Effector memory CD4-positive, alpha-beta T cell (primary cell): Measurements from ENCODE around the gene CEP72.
A peak's percentile ranks its signal among the peaks of the same experiment; 100 is the strongest.
"Not testable (repeated sequence)": the region's sequence is repeated elsewhere in the genome, so short reads cannot be mapped to it uniquely, and the experiment has no call there.

Experiments
- DNase-seq, 3 donors: peaks; one replicate each; pipeline ENCODE4 v3.0.0-alpha.2; 2020
- H3K27ac ChIP-seq: 2 replicates; pipeline ENCODE4 v1.7.0; 2013; ENCODE audit warnings: mild to moderate bottlenecking, low read length, moderate library complexity; ENCODE audit not compliant: insufficient read depth, poor library complexity, severe bottlenecking
- H3K27me3 ChIP-seq: replicated peaks from 2 replicates; pipeline ENCODE4 v1.7.0; 2013; ENCODE audit warnings: mild to moderate bottlenecking, low read length; ENCODE audit not compliant: insufficient read depth, control insufficient read depth, poor library complexity, severe bottlenecking
- H3K36me3 ChIP-seq: 2 replicates; pipeline ENCODE4 v1.7.0; 2013; ENCODE audit warnings: mild to moderate bottlenecking, low read length, moderate library complexity; ENCODE audit not compliant: control insufficient read depth, insufficient read depth
- H3K4me1 ChIP-seq: 2 replicates; pipeline ENCODE4 v1.7.0; 2013; ENCODE audit warnings: low read length, mild to moderate bottlenecking; ENCODE audit not compliant: control insufficient read depth, insufficient read depth, poor library complexity, severe bottlenecking
- H3K4me3 ChIP-seq: 2 replicates; pipeline ENCODE4 v1.7.0; 2013; ENCODE audit warnings: low read length, low read depth, mild to moderate bottlenecking; ENCODE audit not compliant: insufficient read depth, poor library complexity, severe bottlenecking
- H3K9me3 ChIP-seq: 2 replicates; pipeline ENCODE4 v1.7.0; 2013; ENCODE audit warnings: mild to moderate bottlenecking, low read length, moderate library complexity; ENCODE audit not compliant: control insufficient read depth

CEP72 gene

GRCh38 chr5:690293-690692 lies 78.2 kb downstream of the CEP72 start:
- not testable (repeated sequence) for DNase-seq, H3K36me3 ChIP-seq, H3K27me3 ChIP-seq, H3K4me1 ChIP-seq, H3K27ac ChIP-seq, H3K9me3 ChIP-seq, H3K4me3 ChIP-seq

DNA sequence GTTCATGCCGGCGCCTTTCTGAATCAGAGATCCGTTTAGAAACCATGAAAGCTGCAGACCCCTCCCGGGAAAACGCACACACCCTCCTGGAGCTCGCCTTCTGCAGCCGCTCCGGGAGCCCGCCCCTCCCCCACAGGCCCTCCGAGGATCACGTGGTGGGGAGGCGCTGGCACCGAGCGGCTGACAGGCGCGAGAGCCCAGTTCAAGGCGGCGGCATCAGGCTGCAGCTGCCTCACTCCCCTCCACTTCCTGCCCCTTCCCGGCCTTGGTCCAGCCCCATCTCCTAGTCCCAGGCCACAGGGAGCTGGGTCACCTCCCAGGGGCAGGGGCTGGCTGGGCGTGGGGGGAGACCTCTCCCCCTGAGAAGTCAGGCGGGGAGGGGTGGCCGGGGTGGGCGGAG lies 78.9 kb downstream of the CEP72 start:
- not testable (repeated sequence) for H3K9me3 ChIP-seq

GRCh38 chr5:691817-692528 lies 79.8 kb downstream of the CEP72 start:
- no peaks in the 10 kb centered on the region for H3K36me3 ChIP-seq
- H3K9me3 ChIP-seq = no peaks in the 10 kb centered on the region
- peak overlapping the region; percentile 50 for H3K4me3 ChIP-seq
- no peak overlapping the region for H3K27ac ChIP-seq
- H3K4me1 ChIP-seq = peaks cover 5% of the 10 kb centered on the region
- no peak for DNase-seq
- no peaks in the 10 kb centered on the region for H3K27me3 ChIP-seq

More for the DNA sequence above, 78.9 kb downstream of the CEP72 start:
- DNase-seq, H3K27ac ChIP-seq, H3K27me3 ChIP-seq, H3K36me3 ChIP-seq, H3K4me1 ChIP-seq, H3K4me3 ChIP-seq: not testable (repeated sequence)

GRCh38 chr5:692529-693041 lies 80.4 kb downstream of the CEP72 start:
- H3K36me3 ChIP-seq, H3K27ac ChIP-seq, H3K9me3 ChIP-seq, H3K4me1 ChIP-seq, H3K27me3 ChIP-seq: not testable (repeated sequence)
- H3K4me3 ChIP-seq = peak overlapping the region; percentile 50
- DNase-seq = peak in 1 of 3 donors; percentile 32

GRCh38 chr5:693271-694041 lies 81.3 kb downstream of the CEP72 start, which contains the start of gene TPPP:
TPPP (minus strand) TSS chr5:693352; CDS start chr5:678060, 15,292 bp downstream.
- peak within 1 kb of the TSS; percentile 50 for H3K4me3 ChIP-seq
- peak; percentile 72 to 75 (median 74) for DNase-seq

GRCh38 chr5:694042-694431 lies 81.9 kb downstream of the CEP72 start:
- DNase-seq, H3K9me3 ChIP-seq, H3K27me3 ChIP-seq, H3K4me1 ChIP-seq, H3K27ac ChIP-seq, H3K4me3 ChIP-seq, H3K36me3 ChIP-seq: not testable (repeated sequence)

More at GRCh38 chr5:693271-694041, 81.3 kb downstream of the CEP72 start, which contains the start of gene TPPP:
- not testable (repeated sequence) for H3K9me3 ChIP-seq, H3K27me3 ChIP-seq, H3K36me3 ChIP-seq, H3K27ac ChIP-seq, H3K4me1 ChIP-seq

DNA sequence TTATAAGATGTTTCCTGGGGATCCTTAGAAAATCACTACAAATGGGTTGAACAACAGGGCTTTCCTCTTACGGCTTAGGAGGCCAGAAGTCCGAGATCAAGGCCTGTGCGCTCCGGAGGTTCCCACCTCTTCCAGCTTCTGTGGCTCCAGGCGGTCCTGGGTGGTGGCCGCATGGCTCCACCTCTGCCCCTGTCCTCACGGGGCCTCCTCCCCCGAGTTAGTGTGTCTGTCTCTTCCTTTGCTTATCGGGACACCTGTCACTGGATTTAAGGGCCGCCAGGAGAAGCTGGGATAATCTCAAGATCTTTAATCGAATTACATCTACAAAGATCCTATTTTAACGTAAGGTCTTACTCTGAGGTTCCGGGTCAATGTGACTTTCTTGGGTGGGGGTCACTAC lies 83.3 kb downstream of the CEP72 start:
- H3K27ac ChIP-seq, H3K4me1 ChIP-seq, H3K36me3 ChIP-seq, H3K4me3 ChIP-seq, H3K27me3 ChIP-seq, H3K9me3 ChIP-seq, DNase-seq: not testable (repeated sequence)

GRCh38 chr5:696191-696590 lies 84.1 kb downstream of the CEP72 start:
- H3K27me3 ChIP-seq, DNase-seq, H3K4me3 ChIP-seq: not testable (repeated sequence)

GRCh38 chr5:696753-697702 lies 84.9 kb downstream of the CEP72 start:
- DNase-seq, H3K27me3 ChIP-seq, H3K4me3 ChIP-seq, H3K9me3 ChIP-seq, H3K36me3 ChIP-seq, H3K27ac ChIP-seq, H3K4me1 ChIP-seq: not testable (repeated sequence)

More at GRCh38 chr5:696191-696590, 84.1 kb downstream of the CEP72 start:
- H3K9me3 ChIP-seq, H3K4me1 ChIP-seq, H3K36me3 ChIP-seq, H3K27ac ChIP-seq: not testable (repeated sequence)
